Activated CD4-positive, alpha-beta T cell treated with anti-CD3 and anti-CD28 coated beads for 36 hours (primary cell): ENCODE data around the gene MRPL4. TPM values are rescaled to one million over a fixed set of nuclear protein-coding genes. Genes with fewer than 3 reads are reported as not detected.

ENCODE experiments used
- ATAC-seq: fragments of 200-7000 bp; cut with Tn5 transposase; one replicate; pipeline ENCODE4 v1.10.0; 2021; ENCODE audit warnings: mild to moderate bottlenecking, moderate library complexity
- CTCF ChIA-PET: fragments of 350-600 bp; sonication (Branson Sonifier 250); formaldehyde crosslinking; loops from one replicate; lab custom pipeline; 2021; ENCODE audit warnings: antibody characterized with exemption; lab: Charles Lee
- POLR2A ChIA-PET: fragments of 350-600 bp; sonication (Branson Sonifier 250); formaldehyde crosslinking; loops from one replicate; lab custom pipeline; 2021; ENCODE audit warnings: antibody characterized with exemption, inconsistent platforms; lab: Charles Lee
- DNase-seq: peaks from one replicate; pipeline ENCODE4 v3.0.0-alpha.2; 2020
- H3K27ac Mint-ChIP-seq: one replicate; pipeline ENCODE4 v1.8.0; 2021; ENCODE audit warnings: mixed read lengths
- H3K27me3 Mint-ChIP-seq: one replicate; pipeline ENCODE4 v1.8.0; 2021; ENCODE audit warnings: mixed read lengths
- H3K36me3 Mint-ChIP-seq: one replicate; pipeline ENCODE4 v1.8.0; 2021; ENCODE audit warnings: low read depth, mixed read lengths
- H3K4me1 Mint-ChIP-seq: one replicate; pipeline ENCODE4 v1.8.0; 2021; ENCODE audit warnings: mixed read lengths
- H3K4me3 Mint-ChIP-seq: one replicate; pipeline ENCODE4 v1.8.0; 2021; ENCODE audit warnings: mild to moderate bottlenecking, moderate library complexity, mixed read lengths
- H3K9me3 Mint-ChIP-seq: one replicate; pipeline ENCODE4 v1.8.0; 2021; ENCODE audit warnings: low read depth, mixed read lengths
- intact Hi-C, 2 experiments: fragments of 100-400 bp; cut with DNase I in 1 of 2; cut with micrococcal nuclease in 1 of 2; formaldehyde crosslinking; loops; one replicate each; pipeline versions ENCODE4 v1.14.2 to v1.15.1; 2022 to 2024; cut with DNase I, micrococcal nuclease
- total RNA-seq, 2 experiments: library from RNA; stranded (reverse); gene quantifications; one replicate each; pipeline ENCODE4 v1.2.3, GENCODE V29; 2021

MRPL4 gene
- total RNA-seq, 2 experiments from 2014 or later, result 130 to 140 TPM

DNA sequence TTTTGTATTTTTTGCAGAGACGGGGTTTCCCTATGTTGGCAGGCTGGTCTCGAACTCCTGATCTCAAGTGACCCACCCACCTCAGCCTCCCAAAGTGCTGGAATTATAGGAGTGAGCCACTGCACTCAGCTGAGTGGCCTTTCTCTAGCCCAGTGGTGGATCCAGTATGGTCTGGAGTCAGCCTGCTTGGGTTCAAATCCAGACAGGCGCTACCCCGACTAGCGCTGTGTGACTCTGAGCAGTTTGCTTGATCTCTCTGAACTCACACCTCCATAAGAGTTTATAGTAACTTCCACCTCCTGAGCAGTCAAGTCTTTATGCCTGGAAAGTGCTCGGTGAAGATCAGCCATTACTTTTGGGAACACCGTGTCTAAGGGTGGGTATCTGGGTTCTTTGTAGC, 31.3 kb upstream of the MRPL4 start:
- H3K9me3 Mint-ChIP-seq, result no peaks in the 10 kb centered on the region
- POLR2A ChIA-PET, result no interaction called here
- H3K4me1 Mint-ChIP-seq, result peaks cover 2% of the 10 kb centered on the region

GRCh38 chr19:10222201-10222890, 29.7 kb upstream of the MRPL4 start:
- POLR2A ChIA-PET, result interaction anchor here (0.6 kb wide), 1 partner anchor 43 kb away, joined by 5 read pairs; no protein-coding TSS in a partner anchor

More for the DNA sequence above, 31.3 kb upstream of the MRPL4 start:
- CTCF ChIA-PET, result interaction anchor here (0.7 to 2.1 kb wide), 5 partner anchors 16 to 159 kb away, joined by 3 to 8 read pairs (median 5); partner anchors contain the start of genes DNMT1 and TYK2
- ATAC-seq (no peak), DNase-seq (no peak)
- intact Hi-C loops, result no loop called here
- H3K27me3 Mint-ChIP-seq, result no peaks in the 10 kb centered on the region
- peaks cover 9% of the 10 kb centered on the region for H3K36me3 Mint-ChIP-seq
- no peak overlapping the region for H3K4me3 Mint-ChIP-seq
- H3K27ac Mint-ChIP-seq, result no peak overlapping the region

DNA sequence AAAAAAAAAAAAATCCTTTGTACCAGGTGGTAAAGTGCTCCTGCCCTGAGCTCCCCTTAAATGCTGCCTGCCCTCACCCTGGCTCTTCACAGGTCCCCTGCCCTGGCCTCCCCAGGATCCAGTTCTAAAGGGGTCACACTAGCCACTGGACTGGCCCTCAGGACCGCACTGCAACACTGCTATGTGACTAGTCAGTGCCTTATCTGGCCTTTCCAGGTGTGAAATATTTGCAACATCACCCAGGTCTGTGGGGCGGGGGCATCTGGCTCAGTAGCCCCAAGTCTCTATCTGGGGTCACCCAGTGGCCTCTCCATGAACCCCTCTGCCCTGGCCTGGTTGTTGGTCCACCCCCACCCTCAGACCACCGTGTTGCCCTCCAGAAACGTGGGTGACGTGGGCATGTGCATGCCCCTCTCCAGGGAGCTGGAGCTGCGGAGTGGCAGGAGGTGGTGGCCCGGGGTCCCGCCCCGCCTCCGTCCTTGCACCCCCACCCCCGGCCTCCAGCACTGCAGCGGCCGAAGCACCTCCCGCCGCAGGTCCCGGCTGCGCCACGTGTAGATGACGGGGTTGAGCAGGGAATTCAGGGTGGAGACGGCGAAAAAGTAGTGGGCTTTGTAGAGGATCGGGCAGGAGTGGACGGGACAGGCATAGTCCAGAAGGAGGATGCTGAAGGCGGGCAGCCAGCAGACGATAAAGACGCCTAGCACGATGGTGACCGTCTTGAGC, 28.4 kb upstream of the MRPL4 start:
- DNase-seq, result no peak
- no peak for ATAC-seq
- POLR2A ChIA-PET, result interaction anchor here (0.6 kb wide), 1 partner anchor 27 kb away, joined by 10 read pairs; no protein-coding TSS in a partner anchor
- Mint-ChIP-seq H3K4me1 (peaks cover 2% of the 10 kb centered on the region), H3K27me3 (no peaks in the 10 kb centered on the region), H3K4me3 (no peak overlapping the region), H3K27ac (no peak overlapping the region), H3K36me3 (peaks cover 9% of the 10 kb centered on the region), H3K9me3 (no peaks in the 10 kb centered on the region)
- CTCF ChIA-PET, result interaction anchor here (1.0 kb wide), 1 partner anchor 22 kb away, joined by 4 read pairs; no protein-coding TSS in a partner anchor
- intact Hi-C loops, result no loop called here

More at GRCh38 chr19:10222201-10222890, 29.7 kb upstream of the MRPL4 start:
- Mint-ChIP-seq H3K36me3 (peaks cover 9% of the 10 kb centered on the region), H3K9me3 (no peaks in the 10 kb centered on the region), H3K4me3 (no peak overlapping the region), H3K27ac (no peak overlapping the region), H3K27me3 (no peaks in the 10 kb centered on the region), H3K4me1 (peaks cover 2% of the 10 kb centered on the region)
- DNase-seq (no peak), ATAC-seq (no peak)
- intact Hi-C loops, result no loop called here
- CTCF ChIA-PET, result interaction anchor here (0.6 kb wide), 1 partner anchor 93 kb away, joined by 3 read pairs; no protein-coding TSS in a partner anchor

GRCh38 chr19:10224337-10224736, 27.7 kb upstream of the MRPL4 start:
- peaks cover 9% of the 10 kb centered on the region for H3K36me3 Mint-ChIP-seq
- H3K27me3 Mint-ChIP-seq, result no peaks in the 10 kb centered on the region
- ChIA-PET POLR2A (no interaction called here), CTCF (no interaction called here)
- H3K27ac Mint-ChIP-seq, result no peak overlapping the region
- intact Hi-C loops, result no loop called here
- peaks cover 4% of the 10 kb centered on the region for H3K4me1 Mint-ChIP-seq
- H3K9me3 Mint-ChIP-seq, result no peaks in the 10 kb centered on the region
- DNase-seq, result no peak
- H3K4me3 Mint-ChIP-seq, result no peak overlapping the region
- no peak for ATAC-seq

GRCh38 chr19:10226021-10226375, 26.0 kb upstream of the MRPL4 start:
- H3K27me3 Mint-ChIP-seq, result no peaks in the 10 kb centered on the region
- ATAC-seq (no peak), DNase-seq (no peak)
- ChIA-PET CTCF (interaction anchor here (0.7 to 2.6 kb wide), 7 partner anchors 12 to 71 kb away, joined by 3 to 14 read pairs (median 4); no protein-coding TSS in a partner anchor), POLR2A (no interaction called here)
- H3K4me1 Mint-ChIP-seq, result peaks cover 12% of the 10 kb centered on the region
- H3K27ac Mint-ChIP-seq, result no peak overlapping the region
- intact Hi-C loops, result no loop called here
- no peak overlapping the region for H3K4me3 Mint-ChIP-seq
- H3K9me3 Mint-ChIP-seq, result no peaks in the 10 kb centered on the region
- H3K36me3 Mint-ChIP-seq, result peaks cover 9% of the 10 kb centered on the region

DNA sequence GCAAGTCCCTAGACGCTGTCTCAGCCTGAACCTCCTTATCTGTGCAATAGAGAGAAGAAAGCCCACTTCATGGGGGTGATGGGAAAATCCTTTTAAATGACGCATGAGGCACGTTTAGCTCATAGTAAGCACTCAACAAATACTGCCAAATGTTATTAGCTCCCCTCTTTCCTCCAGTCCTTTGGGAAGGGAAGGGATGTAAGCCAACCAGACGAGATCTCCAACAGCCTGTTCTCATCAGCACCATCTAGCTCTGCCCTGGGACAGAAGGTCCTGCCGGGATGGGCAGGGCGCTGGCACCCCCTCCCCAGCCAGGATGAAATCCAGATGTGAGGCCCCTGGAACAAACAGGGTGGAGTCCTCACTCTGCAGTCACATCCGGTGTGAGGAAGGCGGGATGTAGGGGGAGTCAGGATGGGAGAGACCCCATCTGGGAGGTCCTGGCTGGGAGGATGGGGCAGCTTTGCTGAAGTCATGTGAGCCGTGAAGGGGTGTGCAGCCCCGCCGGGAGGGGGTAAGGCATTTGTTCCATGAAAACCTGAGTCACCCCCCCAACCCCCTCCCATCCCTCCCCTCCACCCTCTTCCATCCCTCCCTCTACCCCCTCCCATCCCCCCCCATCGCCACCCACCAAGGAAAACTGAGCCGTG, 25.5 kb upstream of the MRPL4 start:
- intact Hi-C loops, result no loop called here
- Mint-ChIP-seq H3K36me3 (peaks cover 9% of the 10 kb centered on the region), H3K9me3 (no peaks in the 10 kb centered on the region), H3K27ac (no peak overlapping the region), H3K27me3 (no peaks in the 10 kb centered on the region), H3K4me1 (peaks cover 13% of the 10 kb centered on the region), H3K4me3 (no peak overlapping the region)
- no peak for ATAC-seq
- no peak for DNase-seq
- ChIA-PET POLR2A (interaction anchor here (0.6 kb wide), 1 partner anchor 13 kb away, joined by 4 read pairs; no protein-coding TSS in a partner anchor), CTCF (interaction anchor here (0.8 to 2.6 kb wide), 4 partner anchors 12 to 24 kb away, joined by 3 to 14 read pairs (median 5); no protein-coding TSS in a partner anchor)

GRCh38 chr19:10227026-10227971, 24.7 kb upstream of the MRPL4 start:
- H3K27ac Mint-ChIP-seq, result no peak overlapping the region
- H3K4me1 Mint-ChIP-seq, result peaks cover 16% of the 10 kb centered on the region
- H3K27me3 Mint-ChIP-seq, result no peaks in the 10 kb centered on the region
- intact Hi-C loops, result no loop called here
- ChIA-PET POLR2A (no interaction called here), CTCF (interaction anchor here (0.6 to 2.6 kb wide), 5 partner anchors 13 to 167 kb away, joined by 3 to 18 read pairs (median 6); no protein-coding TSS in a partner anchor)
- H3K4me3 Mint-ChIP-seq, result no peak overlapping the region
- peaks cover 6% of the 10 kb centered on the region for H3K36me3 Mint-ChIP-seq
- DNase-seq (peak; percentile 24), ATAC-seq (no peak)
- no peaks in the 10 kb centered on the region for H3K9me3 Mint-ChIP-seq

DNA sequence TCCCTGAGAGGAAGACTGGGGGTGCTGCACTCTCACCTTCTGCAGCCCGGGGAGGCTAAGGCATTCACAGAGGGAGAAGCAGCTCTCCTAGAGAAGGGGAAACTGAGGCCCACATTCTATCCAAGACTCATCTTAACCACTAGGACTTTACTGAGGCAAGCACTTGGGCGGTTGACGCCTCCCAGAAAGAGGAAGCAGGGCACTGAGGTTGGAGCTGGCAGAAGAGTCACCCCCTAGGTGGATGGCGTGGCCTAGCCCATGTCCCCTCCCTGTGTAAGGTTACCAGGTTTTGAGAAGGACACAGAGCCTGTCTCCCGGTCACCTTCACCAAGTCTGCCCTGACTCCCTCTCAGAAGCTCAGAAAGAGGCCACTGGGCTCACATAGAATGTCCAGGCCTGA, 23.6 kb upstream of the MRPL4 start:
- ChIA-PET POLR2A (interaction anchor here (0.6 kb wide), 1 partner anchor 42 kb away, joined by 3 read pairs; the partner anchor contains the start of gene ICAM1), CTCF (interaction anchor here (0.9 to 1.6 kb wide), 7 partner anchors 10 to 160 kb away, joined by 3 to 18 read pairs (median 3); no protein-coding TSS in a partner anchor)
- ATAC-seq (no peak), DNase-seq (no peak)
- Mint-ChIP-seq H3K4me3 (no peak overlapping the region), H3K27me3 (no peaks in the 10 kb centered on the region), H3K27ac (no peak overlapping the region), H3K36me3 (peaks cover 3% of the 10 kb centered on the region), H3K9me3 (no peaks in the 10 kb centered on the region), H3K4me1 (peaks cover 16% of the 10 kb centered on the region)
- intact Hi-C loops, result no loop called here

GRCh38 chr19:10228920-10229319, 23.1 kb upstream of the MRPL4 start:
- POLR2A ChIA-PET, result interaction anchor here (0.6 kb wide), 1 partner anchor 42 kb away, joined by 3 read pairs; the partner anchor contains the start of gene ICAM1
- H3K36me3 Mint-ChIP-seq, result peaks cover 2% of the 10 kb centered on the region
- CTCF ChIA-PET, result interaction anchor here (0.6 to 1.6 kb wide), 7 partner anchors 9 to 160 kb away, joined by 3 to 18 read pairs (median 3); no protein-coding TSS in a partner anchor
- peaks cover 16% of the 10 kb centered on the region for H3K4me1 Mint-ChIP-seq
- H3K4me3 Mint-ChIP-seq, result peak overlapping the region; percentile 81
- no peaks in the 10 kb centered on the region for H3K9me3 Mint-ChIP-seq
- H3K27me3 Mint-ChIP-seq, result no peaks in the 10 kb centered on the region
- peak; percentile 60 for DNase-seq
- intact Hi-C loops, result no loop called here
- no peak for ATAC-seq
- H3K27ac Mint-ChIP-seq, result no peak overlapping the region
